IPS DF 6.9 (cell line): Measurements from ENCODE around the gene GPRC5D.

ENCODE experiments used
- DNase-seq: peaks from one replicate; pipeline ENCODE4 v3.0.0-alpha.2; 2013; ENCODE audit warnings: low read depth, low spot score
- H3K27ac ChIP-seq: one replicate; pipeline ENCODE4 v1.5.1; 2013; ENCODE audit warnings: low read length, control low read depth
- H3K27me3 ChIP-seq: 2 replicates; pipeline ENCODE4 v1.6.1; 2013; ENCODE audit warnings: mild to moderate bottlenecking, low read length; ENCODE audit not compliant: control insufficient read depth, insufficient read depth
- H3K36me3 ChIP-seq: 2 replicates; pipeline ENCODE4 v1.6.1; 2013; ENCODE audit warnings: low read length; ENCODE audit not compliant: control insufficient read depth, insufficient read depth
- H3K4me1 ChIP-seq: 2 replicates; pipeline ENCODE4 v1.6.1; 2013; ENCODE audit warnings: low read length; ENCODE audit not compliant: control insufficient read depth, insufficient read depth
- H3K4me3 ChIP-seq: 2 replicates; pipeline ENCODE4 v1.5.1; 2013; ENCODE audit warnings: mild to moderate bottlenecking, low read length
- H3K9me3 ChIP-seq: 2 replicates; pipeline ENCODE4 v1.6.1; 2013; ENCODE audit warnings: low read length, inconsistent platforms; ENCODE audit not compliant: control insufficient read depth, insufficient read depth
- WGBS: extraction: QIAGEN DNeasy Blood & Tissue Kit; methylation state at CpG from one replicate; pipeline ENCODE4 v1.1.7; 2013; ENCODE audit warnings: mixed read lengths, missing lambda C conversion rate; ENCODE audit not compliant: insufficient read length, insufficient coverage; 5-methylcytosine and 5-hydroxymethylcytosine counted together

Gene GPRC5D

GRCh38 chr12:12924169-12924568 lies 27.8 kb downstream of the GPRC5D start:
- no CpG with 5 or more reads among the region's 4 CpGs for WGBS
- no peak overlapping the region for H3K4me3 ChIP-seq
- no peaks in the 10 kb centered on the region for H3K27me3 ChIP-seq
- H3K27ac ChIP-seq = no peak overlapping the region
- no peaks in the 10 kb centered on the region for H3K36me3 ChIP-seq
- DNase-seq = no peak
- no peaks in the 10 kb centered on the region for H3K9me3 ChIP-seq
- H3K4me1 ChIP-seq = no peaks in the 10 kb centered on the region

GRCh38 chr12:12922978-12923377 lies 29.0 kb downstream of the GPRC5D start:
- no peaks in the 10 kb centered on the region for H3K36me3 ChIP-seq
- no CpG with 5 or more reads among the region's 7 CpGs for WGBS
- H3K27me3 ChIP-seq = no peaks in the 10 kb centered on the region
- no peak overlapping the region for H3K4me3 ChIP-seq
- H3K9me3 ChIP-seq = no peaks in the 10 kb centered on the region
- no peak overlapping the region for H3K27ac ChIP-seq
- no peaks in the 10 kb centered on the region for H3K4me1 ChIP-seq
- DNase-seq = no peak

- WGBS = no CpG with 5 or more reads among the region's 6 CpGs
Measured at GRCh38 chr12:12922191-12922616, 29.8 kb downstream of the GPRC5D start.

DNA sequence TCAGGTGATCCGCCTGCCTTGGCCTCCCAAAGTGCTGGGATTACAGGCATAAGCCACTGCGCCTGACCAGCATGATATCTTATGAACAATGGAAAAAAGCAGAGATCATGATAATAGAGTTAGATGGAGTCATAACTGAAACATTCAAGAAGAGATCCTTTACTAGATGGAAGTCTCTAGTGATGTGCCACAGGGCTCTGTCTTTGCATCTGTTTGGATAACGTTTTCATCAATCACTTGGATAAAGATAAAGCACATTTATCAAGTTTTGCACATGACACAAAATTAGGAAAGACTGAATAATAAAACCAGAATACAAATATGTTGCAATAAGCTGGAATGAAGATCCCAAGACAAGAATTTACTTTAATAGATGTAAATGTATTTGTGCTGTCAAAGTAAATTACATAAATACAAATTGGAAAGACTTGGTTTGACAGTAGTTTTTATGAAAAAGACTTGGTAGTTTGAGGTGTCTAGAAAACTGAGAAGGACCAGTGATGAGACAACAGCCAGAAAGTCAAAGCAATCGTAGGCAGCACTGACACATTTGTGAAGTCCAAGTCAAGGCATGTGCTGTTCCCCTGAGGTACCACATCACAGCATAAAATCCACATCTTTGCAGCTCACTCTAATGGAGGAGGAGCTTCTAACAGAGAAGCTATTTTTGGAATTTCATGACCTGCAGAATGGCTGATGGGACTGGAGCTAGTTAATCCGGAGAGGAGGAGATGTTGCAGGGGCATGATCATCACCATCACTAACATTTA lies 32.1 kb downstream of the GPRC5D start:
- Histone ChIP-seq H3K27me3 (no peaks in the 10 kb centered on the region), H3K27ac (no peak overlapping the region), H3K4me3 (no peak overlapping the region), H3K4me1 (peaks cover 1% of the 10 kb centered on the region; the same call in 1 of the 2 replicates), H3K36me3 (no peaks in the 10 kb centered on the region), H3K9me3 (no peaks in the 10 kb centered on the region)
- WGBS = no CpG with 5 or more reads among the region's 5 CpGs
- DNase-seq = no peak

More at GRCh38 chr12:12922191-12922616, 29.8 kb downstream of the GPRC5D start:
- Histone ChIP-seq H3K9me3 (no peaks in the 10 kb centered on the region), H3K27me3 (no peaks in the 10 kb centered on the region), H3K36me3 (no peaks in the 10 kb centered on the region), H3K4me3 (no peak overlapping the region), H3K27ac (no peak overlapping the region), H3K4me1 (no peaks in the 10 kb centered on the region)
- DNase-seq = no peak

GRCh38 chr12:12918781-12919389 lies 33.1 kb downstream of the GPRC5D start:
- Histone ChIP-seq H3K27me3 (no peaks in the 10 kb centered on the region), H3K4me3 (no peak overlapping the region), H3K36me3 (no peaks in the 10 kb centered on the region), H3K9me3 (no peaks in the 10 kb centered on the region), H3K27ac (no peak overlapping the region), H3K4me1 (peaks cover 1% of the 10 kb centered on the region; the same call in 1 of the 2 replicates)
- no CpG with 5 or more reads among the region's 6 CpGs for WGBS
- DNase-seq = no peak

- Histone ChIP-seq H3K4me3 (no peak overlapping the region), H3K4me1 (peaks cover 1% of the 10 kb centered on the region; the same call in 1 of the 2 replicates), H3K9me3 (no peaks in the 10 kb centered on the region), H3K27ac (no peak overlapping the region), H3K36me3 (no peaks in the 10 kb centered on the region), H3K27me3 (no peaks in the 10 kb centered on the region)
- WGBS = no CpG with 5 or more reads among the region's 2 CpGs
- no peak for DNase-seq
Measured at GRCh38 chr12:12917517-12917916, 34.5 kb downstream of the GPRC5D start.

GRCh38 chr12:12916135-12916944 lies 35.6 kb downstream of the GPRC5D start:
- no peaks in the 10 kb centered on the region for H3K27me3 ChIP-seq
- H3K27ac ChIP-seq = no peak overlapping the region
- H3K9me3 ChIP-seq = no peaks in the 10 kb centered on the region
- no CpG with 5 or more reads among the region's 19 CpGs for WGBS
- H3K36me3 ChIP-seq = no peaks in the 10 kb centered on the region
- H3K4me3 ChIP-seq = no peak overlapping the region
- peak; percentile 82 for DNase-seq
- H3K4me1 ChIP-seq = peaks cover 1% of the 10 kb centered on the region; the same call in 1 of the 2 replicates

DNA sequence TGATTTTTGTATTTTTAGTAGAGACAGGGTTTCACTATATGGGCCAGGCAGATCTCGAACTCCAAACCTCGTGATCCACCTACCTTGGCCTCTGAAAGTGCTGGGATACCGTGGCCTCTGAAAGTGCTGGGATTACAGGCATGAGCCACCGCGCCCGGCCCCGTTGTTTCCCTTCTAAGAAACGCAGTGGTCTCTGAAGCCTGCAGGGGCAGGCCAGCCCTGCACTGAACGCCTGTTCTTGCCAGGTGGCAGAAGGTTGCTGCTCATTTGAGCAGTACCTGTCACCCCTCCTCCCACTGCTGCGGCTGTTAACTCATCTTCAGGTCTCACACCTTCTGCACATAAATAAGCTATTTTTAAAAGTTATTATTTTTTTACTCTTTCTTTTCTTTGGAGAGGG lies 36.3 kb downstream of the GPRC5D start:
- Histone ChIP-seq H3K36me3 (no peaks in the 10 kb centered on the region), H3K27ac (no peak overlapping the region)
- no peak for DNase-seq

DNA sequence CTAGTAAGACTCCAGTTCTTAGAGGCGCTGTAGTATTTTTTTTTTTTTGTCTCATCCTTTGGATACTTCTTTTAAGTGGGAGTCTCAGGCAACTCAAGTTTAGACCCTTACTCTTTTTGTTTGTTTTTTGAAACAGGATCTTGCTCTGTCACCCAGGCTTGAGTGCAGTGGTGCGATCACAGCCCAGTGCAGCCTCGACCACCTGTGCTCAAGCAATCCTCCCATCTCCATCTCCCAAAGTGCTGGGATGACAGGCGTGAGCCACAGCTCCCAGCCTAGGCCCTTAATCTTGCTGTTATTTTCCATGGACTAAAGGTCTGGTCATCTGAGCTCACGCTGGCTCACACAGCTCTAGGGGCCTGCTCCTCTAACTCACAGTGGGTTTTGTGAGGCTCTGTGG lies 39.3 kb downstream of the GPRC5D start:
- Histone ChIP-seq H3K27me3 (no peaks in the 10 kb centered on the region), H3K27ac (no peak overlapping the region), H3K9me3 (no peaks in the 10 kb centered on the region), H3K4me1 (peaks cover 1% of the 10 kb centered on the region; the same call in 1 of the 2 replicates), H3K36me3 (no peaks in the 10 kb centered on the region), H3K4me3 (no peak overlapping the region)
- DNase-seq = no peak
- WGBS = no CpG with 5 or more reads among the region's 5 CpGs

More for the DNA sequence above, 36.3 kb downstream of the GPRC5D start:
- H3K4me3 ChIP-seq = no peak overlapping the region
- no CpG with 5 or more reads among the region's 10 CpGs for WGBS
- H3K4me1 ChIP-seq = peaks cover 1% of the 10 kb centered on the region; the same call in 1 of the 2 replicates
- no peaks in the 10 kb centered on the region for H3K27me3 ChIP-seq
- H3K9me3 ChIP-seq = no peaks in the 10 kb centered on the region

DNA sequence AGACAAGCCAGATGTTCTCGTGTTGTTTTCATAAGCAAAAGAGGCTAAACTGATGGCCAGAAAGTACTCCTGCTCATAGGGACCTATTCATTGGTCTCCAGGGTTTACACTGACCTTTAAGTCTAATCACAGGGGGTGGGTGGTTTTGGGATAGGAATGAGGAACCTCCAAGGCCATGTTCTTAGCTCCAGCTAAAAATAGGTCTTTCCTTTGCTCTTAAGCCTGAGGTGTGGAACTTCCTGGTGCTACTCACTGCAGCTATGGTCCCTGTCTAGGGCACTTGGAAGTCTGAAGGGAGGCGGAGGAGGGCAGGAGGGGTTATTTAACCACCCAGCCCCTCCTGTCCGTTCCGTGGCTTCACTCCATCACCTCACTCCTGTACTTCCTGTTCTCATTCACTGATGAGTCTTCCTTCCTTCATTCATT lies 42.0 kb downstream of the GPRC5D start:
- no peaks in the 10 kb centered on the region for H3K36me3 ChIP-seq
- H3K4me3 ChIP-seq = no peak overlapping the region
- no peaks in the 10 kb centered on the region for H3K27me3 ChIP-seq
- H3K4me1 ChIP-seq = no peaks in the 10 kb centered on the region
- DNase-seq = no peak
- H3K9me3 ChIP-seq = no peaks in the 10 kb centered on the region
- WGBS = no CpG with 5 or more reads among the region's 4 CpGs
- no peak overlapping the region for H3K27ac ChIP-seq
